VCaP (cell line): ENCODE measurements around the gene KLHL29.

Source experiments
- H3K27ac ChIP-seq: fragments of 450-650 bp; 2 replicates; pipeline ENCODE4 v1.5.1; 2017
- TF ChIP-seq, protein P1 (sequence below): fragments of 450-650 bp; conservative IDR thresholded peaks from 2 replicates; pipeline ENCODE4 v1.5.1; 2017; ENCODE audit warnings: mild to moderate bottlenecking, moderate library complexity

Gene KLHL29

DNA sequence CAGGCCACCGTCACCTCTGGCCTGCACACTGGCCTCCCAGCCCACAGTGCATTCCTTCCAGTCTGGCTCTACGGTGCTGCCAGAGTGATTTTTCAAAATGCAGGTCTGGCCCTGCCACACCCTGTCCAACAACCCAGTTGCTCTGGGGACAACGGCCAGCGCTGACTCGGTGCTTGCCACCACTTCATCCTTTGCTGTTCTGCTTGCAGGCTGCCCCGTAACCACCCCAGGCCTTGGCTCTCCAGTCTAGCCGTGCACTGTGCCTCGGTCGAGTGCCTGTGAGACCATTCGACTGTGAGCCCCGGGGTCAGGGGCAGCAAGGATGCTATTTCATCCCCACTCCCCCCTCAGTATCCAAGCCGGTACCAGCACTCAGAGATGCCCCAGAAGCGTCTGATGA lies 262.6 kb downstream of the KLHL29 start:
- H3K27ac ChIP-seq = no peak overlapping the region
- TF ChIP-seq, protein P1, sequence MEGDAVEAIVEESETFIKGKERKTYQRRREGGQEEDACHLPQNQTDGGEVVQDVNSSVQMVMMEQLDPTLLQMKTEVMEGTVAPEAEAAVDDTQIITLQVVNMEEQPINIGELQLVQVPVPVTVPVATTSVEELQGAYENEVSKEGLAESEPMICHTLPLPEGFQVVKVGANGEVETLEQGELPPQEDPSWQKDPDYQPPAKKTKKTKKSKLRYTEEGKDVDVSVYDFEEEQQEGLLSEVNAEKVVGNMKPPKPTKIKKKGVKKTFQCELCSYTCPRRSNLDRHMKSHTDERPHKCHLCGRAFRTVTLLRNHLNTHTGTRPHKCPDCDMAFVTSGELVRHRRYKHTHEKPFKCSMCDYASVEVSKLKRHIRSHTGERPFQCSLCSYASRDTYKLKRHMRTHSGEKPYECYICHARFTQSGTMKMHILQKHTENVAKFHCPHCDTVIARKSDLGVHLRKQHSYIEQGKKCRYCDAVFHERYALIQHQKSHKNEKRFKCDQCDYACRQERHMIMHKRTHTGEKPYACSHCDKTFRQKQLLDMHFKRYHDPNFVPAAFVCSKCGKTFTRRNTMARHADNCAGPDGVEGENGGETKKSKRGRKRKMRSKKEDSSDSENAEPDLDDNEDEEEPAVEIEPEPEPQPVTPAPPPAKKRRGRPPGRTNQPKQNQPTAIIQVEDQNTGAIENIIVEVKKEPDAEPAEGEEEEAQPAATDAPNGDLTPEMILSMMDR = no peak

DNA sequence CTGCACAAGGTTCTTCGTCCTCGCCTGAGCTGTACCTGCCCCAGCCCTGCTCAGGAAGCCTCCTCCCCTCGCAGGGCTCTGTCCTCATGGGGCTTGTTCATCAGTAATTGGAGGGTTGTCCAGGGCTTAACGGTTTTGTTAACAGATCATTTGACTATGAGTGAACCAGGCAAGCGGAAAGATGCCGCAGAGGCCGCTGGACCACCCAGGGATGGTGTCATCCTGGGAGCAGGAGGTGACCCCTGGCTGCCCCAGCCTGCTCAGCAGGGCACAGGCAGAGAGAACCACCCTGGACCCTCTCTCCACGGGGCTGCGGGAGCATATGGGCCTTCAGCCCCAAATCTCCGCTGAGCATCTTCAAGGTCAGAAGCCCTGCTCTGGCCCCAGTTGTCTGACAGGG lies 264.3 kb downstream of the KLHL29 start:
- no peak overlapping the region for H3K27ac ChIP-seq
- TF ChIP-seq, protein P1 = no peak

DNA sequence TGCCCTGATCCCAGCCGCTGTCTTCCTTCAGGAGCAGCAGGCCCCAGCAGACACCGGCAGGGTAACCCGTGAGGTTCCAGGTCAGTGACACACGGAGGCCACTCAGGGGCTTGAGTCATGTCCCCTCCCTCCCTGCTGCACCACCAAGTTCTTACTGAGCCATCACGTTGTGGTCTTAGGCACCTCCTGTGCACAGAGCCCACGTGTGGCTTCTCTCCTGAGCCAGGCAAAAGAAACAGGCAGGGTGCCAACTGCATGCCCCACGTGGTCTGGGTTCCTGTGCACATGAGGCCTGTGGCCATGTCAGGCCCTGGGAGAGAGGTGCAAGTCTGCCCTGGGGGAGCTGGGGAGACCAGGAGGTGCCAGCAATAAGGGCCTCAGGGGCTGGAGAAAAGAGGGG lies 264.8 kb downstream of the KLHL29 start:
- TF ChIP-seq, protein P1 = no peak
- H3K27ac ChIP-seq = no peak overlapping the region

DNA sequence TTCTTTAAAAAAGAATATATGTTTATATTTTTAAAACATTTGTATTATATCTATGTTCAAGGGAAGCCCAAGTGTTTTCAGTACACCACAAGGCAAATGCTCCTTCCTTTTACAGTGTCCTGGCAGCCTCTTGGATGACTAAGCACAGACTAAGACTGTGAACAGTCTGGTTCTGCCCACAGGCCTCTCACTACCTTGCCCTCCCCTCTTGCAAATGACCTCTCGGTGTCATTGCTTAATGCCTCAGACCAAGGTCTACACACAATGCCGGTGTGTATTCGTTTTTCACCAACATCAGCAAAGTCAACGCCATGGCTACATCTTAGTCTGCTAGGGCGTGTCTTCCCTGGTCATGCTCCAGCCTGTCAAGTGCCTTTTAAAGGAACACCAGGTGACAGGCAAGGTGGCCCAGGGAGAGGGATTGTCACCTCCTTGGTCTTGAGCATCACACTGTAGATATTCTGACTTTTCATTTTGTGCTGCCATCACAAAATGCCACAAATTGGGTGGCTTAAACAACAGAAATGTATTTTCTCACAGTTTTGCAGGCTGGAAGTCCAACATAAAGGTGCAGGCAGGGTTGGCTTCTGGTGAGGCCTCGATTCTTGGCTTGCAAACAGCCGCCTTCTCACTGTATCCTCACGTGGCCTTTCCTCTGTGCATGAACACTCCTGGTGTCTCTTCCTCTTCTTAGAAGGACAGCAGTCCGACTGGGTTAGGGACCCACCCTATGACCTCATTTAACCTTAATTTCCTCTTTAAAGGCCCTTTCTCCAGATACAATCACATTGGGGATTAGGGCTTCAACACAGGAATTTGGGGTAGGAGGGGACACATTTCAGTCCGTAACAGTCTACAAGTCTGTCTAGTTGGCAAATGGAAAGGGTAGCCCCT lies 266.5 kb downstream of the KLHL29 start:
- no peak overlapping the region for H3K27ac ChIP-seq

DNA sequence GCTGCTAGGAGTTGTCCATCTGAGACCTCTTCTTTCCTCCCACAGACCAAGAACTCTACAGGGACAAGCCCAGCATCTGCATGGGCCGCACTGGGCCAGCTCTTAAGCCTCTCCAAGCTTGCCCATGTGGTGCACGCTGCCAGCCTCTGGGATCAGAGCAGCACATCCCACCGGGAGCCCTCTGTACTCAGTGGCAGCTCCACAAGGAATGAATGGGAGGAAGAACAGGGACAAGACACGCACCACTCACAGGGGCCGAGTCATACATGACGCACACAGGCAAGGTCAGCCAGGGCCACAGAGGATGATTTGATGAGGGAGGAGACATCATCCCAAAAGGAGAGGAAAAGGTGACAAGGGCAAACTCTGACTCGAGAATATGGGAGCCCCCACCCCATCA lies 268.3 kb downstream of the KLHL29 start:
- no peak overlapping the region for H3K27ac ChIP-seq
- TF ChIP-seq, protein P1 = no peak

More for the DNA sequence above, 266.5 kb downstream of the KLHL29 start:
- TF ChIP-seq, protein P1 = no peak

DNA sequence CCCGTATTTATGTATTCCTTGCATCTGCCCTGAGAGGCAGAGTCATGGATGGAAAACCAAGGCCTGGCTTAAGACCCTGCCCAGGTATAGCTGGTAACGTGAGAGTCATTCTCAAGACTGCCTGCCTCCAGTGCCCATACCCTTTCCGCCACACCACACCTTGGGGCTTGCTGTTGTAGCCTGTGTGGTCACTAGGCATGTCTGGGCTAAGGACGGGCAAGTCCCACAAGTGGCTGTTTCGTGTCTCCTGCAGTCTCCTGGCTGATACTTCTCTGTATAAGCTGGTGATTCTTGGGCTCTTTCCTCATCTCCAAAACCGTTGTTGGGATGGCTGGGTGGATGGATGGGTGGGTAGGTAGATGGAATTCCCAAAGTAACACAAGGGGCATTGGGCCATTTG lies 269.8 kb downstream of the KLHL29 start:
- TF ChIP-seq, protein P1 = no peak
- no peak overlapping the region for H3K27ac ChIP-seq

DNA sequence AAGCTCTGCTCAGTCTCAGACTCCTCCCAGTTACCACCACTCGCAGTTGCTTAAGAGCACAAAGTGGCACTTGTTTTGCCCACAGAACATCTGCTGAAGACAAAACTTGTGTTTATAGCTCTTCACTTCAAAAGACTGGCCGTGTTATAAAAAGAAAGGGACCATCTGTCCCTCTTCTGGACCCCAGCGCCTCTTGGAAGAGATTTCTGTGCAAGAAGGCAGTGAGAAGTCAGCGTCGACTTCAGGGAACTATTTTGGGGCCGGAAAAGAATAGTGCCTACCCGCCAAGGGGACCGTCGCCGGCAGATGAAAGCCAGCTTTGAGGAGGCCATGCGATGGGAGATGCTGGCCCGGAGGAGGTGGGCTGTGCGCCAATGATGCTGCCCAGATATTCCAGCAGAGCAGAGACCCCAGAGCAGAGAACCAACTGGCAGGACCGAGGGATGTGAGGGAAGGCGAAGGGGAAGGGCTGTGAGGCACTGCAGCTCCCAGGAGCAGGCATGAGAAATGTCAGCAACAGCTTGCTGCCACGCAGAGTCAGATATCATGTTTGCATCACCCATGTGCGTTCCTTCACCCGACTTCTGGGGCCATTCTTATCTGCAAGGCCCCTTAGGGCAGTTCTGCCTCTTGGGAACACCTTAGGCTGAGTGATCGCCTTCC lies 271.1 kb downstream of the KLHL29 start:
- TF ChIP-seq, protein P1 = no peak
- no peak overlapping the region for H3K27ac ChIP-seq
